AML-193 (cell line): ENCODE measurements around the gene CCDC144A.
"Not testable (repeated sequence)": the region's sequence is repeated elsewhere in the genome, so short reads cannot be mapped to it uniquely, and the experiment has no call there.

Source experiments
- DNase-seq, 2 experiments: peaks; one replicate each; lab custom pipeline; 2025; lab: John Stamatoyannopoulos, UW

CCDC144A gene

DNA sequence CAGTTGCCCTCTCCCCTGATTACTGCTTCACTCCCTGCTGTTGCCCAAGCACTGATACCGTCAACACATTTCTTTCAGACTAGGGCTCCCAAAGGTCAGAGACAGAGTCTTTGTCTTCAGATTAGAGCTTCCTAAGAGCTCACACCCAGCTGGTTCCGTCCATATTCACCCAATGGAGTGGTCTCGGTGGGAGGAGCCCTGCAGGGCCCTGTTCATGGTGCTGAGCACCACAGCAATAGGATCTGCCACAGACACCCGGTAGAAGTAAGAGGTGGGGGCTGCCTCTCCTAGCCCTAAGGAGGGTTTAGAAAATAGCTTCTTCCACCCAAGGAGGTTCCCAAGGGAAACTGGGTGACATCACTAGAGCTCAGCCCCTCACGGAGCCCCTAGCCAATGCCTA lies 128.3 kb downstream of the CCDC144A start:
- no peak for DNase-seq

GRCh38 chr17:16818821-16819683 lies 129.0 kb downstream of the CCDC144A start:
- no peak for DNase-seq

GRCh38 chr17:16820161-16820877 lies 130.3 kb downstream of the CCDC144A start:
- no peak for DNase-seq

- DNase-seq, result no peak
Observed at GRCh38 chr17:16820979-16821543, 131.0 kb downstream of the CCDC144A start.

- not testable (repeated sequence) for DNase-seq
Observed at GRCh38 chr17:16822133-16822532, 132.1 kb downstream of the CCDC144A start.

- DNase-seq, result not testable (repeated sequence)
Observed at GRCh38 chr17:16823768-16824406, 133.8 kb downstream of the CCDC144A start.
